IMR-90 (cell line): ENCODE results near the gene ZNF532. TPM values are rescaled to one million over a fixed set of nuclear protein-coding genes. Genes with fewer than 3 reads are reported as not detected.
A peak's percentile ranks its signal among the peaks of the same experiment; 100 is the strongest.

Experiments used
- ATAC-seq: fragments of 200-7000 bp; cut with Tn5 transposase; 2 replicates; pipeline ENCODE4 v1.9.1; 2020; ENCODE audit warnings: low read depth, mild to moderate bottlenecking, moderate library complexity
- BruUV-seq: library from RNA; stranded (reverse); fragments of 400-500 nt; replicated peaks from 2 replicates; lab custom pipeline; 2021; lab: Mats Ljungman, UMichigan
- CTCF ChIA-PET: fragments of 300-600 bp; formaldehyde crosslinking; extraction: SDS; loops from one replicate; lab custom pipeline; 2021; ENCODE audit warnings: antibody characterized with exemption; lab: Yijun Ruan, JAX
- POLR2A ChIA-PET: fragments of 300-600 bp; sonication (Branson Sonifier 250); formaldehyde crosslinking; loops from one replicate; lab custom pipeline; 2022; ENCODE audit warnings: antibody characterized with exemption; ENCODE audit not compliant: unreplicated experiment; lab: Charles Lee
- DNase-seq: peaks from one replicate; pipeline ENCODE4 v3.0.0; 2013
- H2AFZ ChIP-seq: replicated peaks from 2 replicates; pipeline ENCODE3; 2013; ENCODE audit warnings: low read length, mild to moderate bottlenecking; ENCODE audit not compliant: poor library complexity
- H2AK5ac ChIP-seq: 2 replicates; pipeline ENCODE4 v1.6.1; 2013; ENCODE audit warnings: low read depth, low read length, inconsistent platforms
- H2AK9ac ChIP-seq: replicated peaks from 2 replicates; pipeline ENCODE3; 2013; ENCODE audit warnings: mild to moderate bottlenecking, low read depth, low read length, moderate library complexity; ENCODE audit not compliant: poor library complexity
- H2BK120ac ChIP-seq: 2 replicates; pipeline ENCODE4 v1.6.1; 2013; ENCODE audit warnings: low read depth, low read length, inconsistent platforms
- H2BK15ac ChIP-seq: 3 replicates; pipeline ENCODE4 v1.6.1; 2013; ENCODE audit warnings: low read depth, low read length, inconsistent platforms
- H2BK20ac ChIP-seq: 2 replicates; pipeline ENCODE4 v1.6.1; 2013; ENCODE audit warnings: low read depth, mild to moderate bottlenecking, inconsistent platforms, low read length, moderate library complexity
- H2BK5ac ChIP-seq: 2 replicates; pipeline ENCODE4 v1.6.1; 2013; ENCODE audit warnings: mild to moderate bottlenecking, low read depth, low read length, inconsistent platforms; ENCODE audit not compliant: poor library complexity, severe bottlenecking
- H3K14ac ChIP-seq: replicated peaks from 2 replicates; pipeline ENCODE4 v1.6.1; 2013; ENCODE audit warnings: low read depth, low read length, inconsistent platforms
- H3K18ac ChIP-seq: 2 replicates; pipeline ENCODE4 v1.6.1; 2013; ENCODE audit warnings: low read depth, low read length, control low read depth
- H3K23ac ChIP-seq: 2 replicates; pipeline ENCODE4 v1.6.1; 2013; ENCODE audit warnings: low read depth, low read length, inconsistent platforms
- H3K27ac ChIP-seq: 2 replicates; pipeline ENCODE4 v1.5.1; 2013; ENCODE audit warnings: mild to moderate bottlenecking, control low read depth, low read length; ENCODE audit not compliant: insufficient read depth
- H3K27me3 ChIP-seq: 2 replicates; pipeline ENCODE4 v1.6.1; 2013; ENCODE audit warnings: low read length; ENCODE audit not compliant: control insufficient read depth, insufficient read depth
- H3K36me3 ChIP-seq: 2 replicates; pipeline ENCODE4 v1.6.1; 2013; ENCODE audit warnings: low read length, mixed read lengths; ENCODE audit not compliant: control insufficient read depth, insufficient read depth
- H3K4ac ChIP-seq: 2 replicates; pipeline ENCODE4 v1.6.1; 2013; ENCODE audit warnings: low read depth, low read length, inconsistent platforms
- H3K4me1 ChIP-seq: 2 replicates; pipeline ENCODE4 v1.6.1; 2013; ENCODE audit warnings: low read length, mixed read lengths; ENCODE audit not compliant: control insufficient read depth, insufficient read depth
- H3K4me2 ChIP-seq: 2 replicates; pipeline ENCODE4 v1.6.1; 2013; ENCODE audit warnings: low read depth, mild to moderate bottlenecking, control low read depth, low read length, moderate library complexity
- H3K4me3 ChIP-seq: 2 replicates; pipeline ENCODE4 v1.5.1; 2013; ENCODE audit warnings: low read depth, mild to moderate bottlenecking, control low read depth, low read length, moderate library complexity; ENCODE audit not compliant: insufficient read depth
- H3K56ac ChIP-seq: 2 replicates; pipeline ENCODE4 v1.6.1; 2013; ENCODE audit warnings: low read length, inconsistent platforms; ENCODE audit not compliant: insufficient read depth; ENCODE audit errors: extremely low read depth
- H3K79me1 ChIP-seq, 2 experiments: 2 replicates each; pipeline ENCODE4 v1.6.1; 2013; ENCODE audit warnings: low read length in 2 of 2, inconsistent platforms in 1 of 2, low read depth in 1 of 2
- H3K9ac ChIP-seq: 2 replicates; pipeline ENCODE4 v1.6.1; 2013; ENCODE audit warnings: low read depth, low read length, control low read depth
- H3K9me1 ChIP-seq: 2 replicates; pipeline ENCODE4 v1.6.1; 2013; ENCODE audit warnings: low read length, inconsistent platforms; ENCODE audit not compliant: insufficient read depth
- H3K9me3 ChIP-seq: 2 replicates; pipeline ENCODE4 v1.6.1; 2013; ENCODE audit warnings: low read length; ENCODE audit not compliant: control insufficient read depth, insufficient read depth
- H4K20me1 ChIP-seq: 2 replicates; pipeline ENCODE4 v1.6.1; 2013; ENCODE audit warnings: low read length, inconsistent platforms; ENCODE audit not compliant: insufficient read depth
- H4K5ac ChIP-seq: 2 replicates; pipeline ENCODE4 v1.6.1; 2013; ENCODE audit warnings: mild to moderate bottlenecking, low read depth, low read length, control low read depth
- H4K8ac ChIP-seq, 2 experiments: 2 replicates each; pipeline ENCODE4 v1.6.1; 2013; ENCODE audit warnings: low read depth in 2 of 2, low read length in 2 of 2, control low read depth in 1 of 2, inconsistent platforms in 1 of 2
- H4K91ac ChIP-seq: 2 replicates; pipeline ENCODE4 v1.6.1; 2013; ENCODE audit warnings: low read depth, low read length, inconsistent platforms; ENCODE audit not compliant: insufficient read depth
- BHLHE40 ChIP-seq: fragments of 150-350 bp; IDR thresholded peaks from 2 replicates; pipeline ENCODE4 v1.6.1; 2016; ENCODE audit warnings: mild to moderate bottlenecking, low read depth, low read length
- CEBPB ChIP-seq: IDR thresholded peaks from 2 replicates; pipeline ENCODE4 v1.6.1; 2012; ENCODE audit warnings: low read depth, low read length, improper control_type of control experiment
- FOS ChIP-seq: fragments of 150-350 bp; IDR thresholded peaks from 2 replicates; pipeline ENCODE4 v1.6.1; 2016; ENCODE audit warnings: low read depth, low read length
- MAFK ChIP-seq: IDR thresholded peaks from 2 replicates; pipeline ENCODE4 v1.6.1; 2012; ENCODE audit warnings: low read depth, low read length, improper control_type of control experiment
- MAZ ChIP-seq: IDR thresholded peaks from 2 replicates; pipeline ENCODE4 v1.6.1; 2012; ENCODE audit warnings: low read depth, mild to moderate bottlenecking, low read length, improper control_type of control experiment, moderate library complexity, borderline replicate concordance
- MXI1 ChIP-seq: IDR thresholded peaks from 2 replicates; pipeline ENCODE4 v1.6.1; 2012; ENCODE audit warnings: low read depth, mild to moderate bottlenecking, low read length, moderate library complexity, borderline replicate concordance
- NFE2L2 ChIP-seq: fragments of 150-350 bp; IDR thresholded peaks from 2 replicates; pipeline ENCODE4 v1.6.1; 2016; ENCODE audit warnings: low read depth, mild to moderate bottlenecking, low read length
- RAD21 ChIP-seq: IDR thresholded peaks from 2 replicates; pipeline ENCODE4 v1.6.1; 2012; ENCODE audit warnings: low read length, improper control_type of control experiment
- RCOR1 ChIP-seq: IDR thresholded peaks from 2 replicates; pipeline ENCODE4 v1.6.1; 2012; ENCODE audit warnings: mild to moderate bottlenecking, low read length, improper control_type of control experiment; ENCODE audit not compliant: insufficient replicate concordance
- RFX5 ChIP-seq: IDR thresholded peaks from 2 replicates; pipeline ENCODE4 v1.8.0; 2012; ENCODE audit warnings: low read depth, mild to moderate bottlenecking, low read length, moderate library complexity
- SMC3 ChIP-seq: fragments of 150-350 bp; IDR thresholded peaks from 2 replicates; pipeline ENCODE4 v1.6.1; 2016; ENCODE audit warnings: low read depth, mild to moderate bottlenecking, antibody characterized with exemption, low read length, moderate library complexity
- USF2 ChIP-seq: fragments of 150-350 bp; IDR thresholded peaks from 2 replicates; pipeline ENCODE4 v1.6.1; 2017; ENCODE audit warnings: mild to moderate bottlenecking, antibody characterized with exemption, low read length, low read depth
- WGBS, 2 experiments: methylation state at CpG; one replicate each; pipeline versions ENCODE4 v1.1.5 to v1.1.7; 2013; ENCODE audit warnings: missing lambda C conversion rate in 2 of 2; ENCODE audit not compliant: insufficient read length in 1 of 2; ENCODE audit errors: extremely low coverage in 2 of 2; 5-methylcytosine and 5-hydroxymethylcytosine counted together
- dilution Hi-C: fragments of 300-500 bp; cut with HindIII; formaldehyde crosslinking; loops from one replicate; pipeline ENCODE4 v1.14.3; 2018; ENCODE audit warnings: low sequenced_read_pairs; ENCODE audit not compliant: unreplicated experiment
- in situ Hi-C: fragments of 300-500 bp; cut with MboI; formaldehyde crosslinking; loops from 3 replicates; pipeline ENCODE4 v1.14.3; 2019; ENCODE audit warnings: low sequenced_read_pairs, inconsistent platforms, mixed read lengths
- intact Hi-C: fragments of 100-400 bp; cut with micrococcal nuclease; formaldehyde crosslinking; loops from 2 replicates; pipeline ENCODE4 v1.10.0; 2022
- polyA plus RNA-seq, 3 experiments: library from polyadenylated mRNA; depleted of rRNA; stranded (reverse); fragments of >200 nt; gene quantifications; 2 replicates each; pipeline ENCODE4 v1.2.3, GENCODE V29; 2012; ENCODE audit warnings: low replicate concordance in 1 of 3
- total RNA-seq: library from RNA; depleted of rRNA; stranded (reverse); fragments of >200 nt; gene quantifications from 2 replicates; pipeline ENCODE4 v1.2.3, GENCODE V29; 2012
- TF ChIP-seq, protein P1 (sequence below): fragments of 150-350 bp; IDR thresholded peaks from 2 replicates; pipeline ENCODE4 v1.6.1; 2016; ENCODE audit warnings: low read depth, mild to moderate bottlenecking, low read length, moderate library complexity, borderline replicate concordance

ZNF532 gene
- total and polyA plus RNA-seq, 2 of the 4 experiments (the other 2 are of a cell fraction), result 29.9 to 45.8 TPM

- Histone ChIP-seq H3K27ac (no peak overlapping the region), H2BK20ac (no peak overlapping the region), H4K91ac (no peak overlapping the region), H4K5ac (no peak overlapping the region), H2AK9ac (no peak overlapping the region), H3K14ac (no peak overlapping the region), H3K9ac (no peak overlapping the region), H3K79me1 (peaks cover 43 to 81% of the 10 kb centered on the region in 2 experiments), H2BK120ac (no peak overlapping the region), H2AK5ac (no peak overlapping the region), H3K23ac (no peak overlapping the region), H4K8ac (peak overlapping the region in 1 of 2 experiments; percentile 34; a peak in 1 of 4 replicates), H2AFZ (no peak overlapping the region), H3K4me2 (no peak overlapping the region), H4K20me1 (peaks cover 8% of the 10 kb centered on the region; the same call in 1 of the 2 replicates), H3K56ac (no peak overlapping the region), H3K36me3 (peaks cover 6% of the 10 kb centered on the region), H3K9me3 (no peaks in the 10 kb centered on the region), H3K9me1 (peaks cover 10% of the 10 kb centered on the region; the same call in 1 of the 2 replicates), H3K27me3 (no peaks in the 10 kb centered on the region), H2BK15ac (no peak overlapping the region), H3K18ac (no peak overlapping the region), H3K4ac (no peak overlapping the region), H3K4me3 (no peak overlapping the region), H3K4me1 (peaks cover 7% of the 10 kb centered on the region), H2BK5ac (no peak overlapping the region)
- ChIA-PET POLR2A (no interaction called here), CTCF (no interaction called here)
- BruUV-seq, result no TSS peak
- DNase-seq (no peak), ATAC-seq (no peak)
- intact Hi-C loops, result no loop called here
- dilution Hi-C loops, result no loop called here
- in situ Hi-C loops, result no loop called here
- TF ChIP-seq RCOR1 (no peak), MXI1 (no peak), MAFK (no peak), BHLHE40 (no peak), SMC3 (no peak), CEBPB (no peak), MAZ (no peak), RFX5 (no peak), RAD21 (no peak), FOS (no peak), NFE2L2 (no peak), USF2 (no peak)
- TF ChIP-seq, protein P1, sequence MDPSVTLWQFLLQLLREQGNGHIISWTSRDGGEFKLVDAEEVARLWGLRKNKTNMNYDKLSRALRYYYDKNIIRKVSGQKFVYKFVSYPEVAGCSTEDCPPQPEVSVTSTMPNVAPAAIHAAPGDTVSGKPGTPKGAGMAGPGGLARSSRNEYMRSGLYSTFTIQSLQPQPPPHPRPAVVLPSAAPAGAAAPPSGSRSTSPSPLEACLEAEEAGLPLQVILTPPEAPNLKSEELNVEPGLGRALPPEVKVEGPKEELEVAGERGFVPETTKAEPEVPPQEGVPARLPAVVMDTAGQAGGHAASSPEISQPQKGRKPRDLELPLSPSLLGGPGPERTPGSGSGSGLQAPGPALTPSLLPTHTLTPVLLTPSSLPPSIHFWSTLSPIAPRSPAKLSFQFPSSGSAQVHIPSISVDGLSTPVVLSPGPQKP, result no peak
- WGBS, 2 experiments, result 71% methylated on average over 1 of the region's 6 CpGs; no CpG with 5 or more reads in 1 of the 2 experiments
Measured at GRCh38 chr18:58894930-58895329, 30.3 kb downstream of the ZNF532 start.
